ENCODE results near the gene C11orf21.
A peak's percentile ranks its signal among the peaks of the same experiment; 100 is the strongest.

Gene C11orf21

GRCh38 chr11:2304506-2305139 lies 2.9 kb upstream of the C11orf21 start:
- Histone ChIP-seq H3K9ac (ENCODE audit: low read length) (peak overlapping the region; percentile 53), H3K9me3 (ENCODE audit: control insufficient read depth, low read length) (no peaks in the 10 kb centered on the region), H3K4me3 (ENCODE audit: low read length) (no peak overlapping the region), H3K27me3 (ENCODE audit: control insufficient read depth, insufficient read depth, low read length) (no peaks in the 10 kb centered on the region), H3K4me1 (ENCODE audit: control insufficient read depth, insufficient read depth, low read length) (peaks cover 25% of the 10 kb centered on the region), H3K36me3 (ENCODE audit: control insufficient read depth, insufficient read depth, low read length) (no peaks in the 10 kb centered on the region)

- H3K9ac ChIP-seq (ENCODE audit: low read length) = no peak overlapping the region
- peaks cover 25% of the 10 kb centered on the region for H3K4me1 ChIP-seq (ENCODE audit: control insufficient read depth, insufficient read depth, low read length)
- H3K27me3 ChIP-seq (ENCODE audit: control insufficient read depth, insufficient read depth, low read length) = no peaks in the 10 kb centered on the region
- H3K4me3 ChIP-seq (ENCODE audit: low read length) = no peak overlapping the region
- no peaks in the 10 kb centered on the region for H3K36me3 ChIP-seq (ENCODE audit: control insufficient read depth, insufficient read depth, low read length)
- no peaks in the 10 kb centered on the region for H3K9me3 ChIP-seq (ENCODE audit: control insufficient read depth, low read length)
Measured at GRCh38 chr11:2303627-2304505, 2.1 kb upstream of the C11orf21 start.

GRCh38 chr11:2302896-2303626 lies 1.3 kb upstream of the C11orf21 start:
- Histone ChIP-seq H3K4me3 (ENCODE audit: low read length) (no peak overlapping the region), H3K4me1 (ENCODE audit: control insufficient read depth, insufficient read depth, low read length) (peaks cover 25% of the 10 kb centered on the region), H3K9ac (ENCODE audit: low read length) (no peak overlapping the region)

GRCh38 chr11:2302306-2302895 lies 683 bp upstream of the C11orf21 start:
- H3K9ac ChIP-seq (ENCODE audit: low read length) = no peak overlapping the region
- no peaks in the 10 kb centered on the region for H3K36me3 ChIP-seq (ENCODE audit: control insufficient read depth, insufficient read depth, low read length)
- H3K9me3 ChIP-seq (ENCODE audit: control insufficient read depth, low read length) = no peaks in the 10 kb centered on the region
- H3K27me3 ChIP-seq (ENCODE audit: control insufficient read depth, insufficient read depth, low read length) = no peaks in the 10 kb centered on the region
- H3K4me1 ChIP-seq (ENCODE audit: control insufficient read depth, insufficient read depth, low read length) = peaks cover 25% of the 10 kb centered on the region
- H3K4me3 ChIP-seq (ENCODE audit: low read length) = no peak overlapping the region

More at GRCh38 chr11:2302896-2303626, 1.3 kb upstream of the C11orf21 start:
- Histone ChIP-seq H3K36me3 (ENCODE audit: control insufficient read depth, insufficient read depth, low read length) (no peaks in the 10 kb centered on the region), H3K27me3 (ENCODE audit: control insufficient read depth, insufficient read depth, low read length) (no peaks in the 10 kb centered on the region), H3K9me3 (ENCODE audit: control insufficient read depth, low read length) (no peaks in the 10 kb centered on the region)

GRCh38 chr11:2300936-2301630 lies 635 bp downstream of the C11orf21 start:
- Histone ChIP-seq H3K9me3 (ENCODE audit: control insufficient read depth, low read length) (no peaks in the 10 kb centered on the region), H3K4me1 (ENCODE audit: control insufficient read depth, insufficient read depth, low read length) (peaks cover 25% of the 10 kb centered on the region), H3K9ac (ENCODE audit: low read length) (no peak overlapping the region), H3K27me3 (ENCODE audit: control insufficient read depth, insufficient read depth, low read length) (no peaks in the 10 kb centered on the region), H3K4me3 (ENCODE audit: low read length) (no peak overlapping the region), H3K36me3 (ENCODE audit: control insufficient read depth, insufficient read depth, low read length) (no peaks in the 10 kb centered on the region)

- Histone ChIP-seq H3K36me3 (ENCODE audit: control insufficient read depth, insufficient read depth, low read length) (no peaks in the 10 kb centered on the region), H3K27me3 (ENCODE audit: control insufficient read depth, insufficient read depth, low read length) (no peaks in the 10 kb centered on the region), H3K9me3 (ENCODE audit: control insufficient read depth, low read length) (no peaks in the 10 kb centered on the region), H3K4me3 (ENCODE audit: low read length) (no peak overlapping the region), H3K9ac (ENCODE audit: low read length) (no peak overlapping the region), H3K4me1 (ENCODE audit: control insufficient read depth, insufficient read depth, low read length) (peaks cover 19% of the 10 kb centered on the region)
Measured at GRCh38 chr11:2300290-2300935, 1.3 kb downstream of the C11orf21 start.

GRCh38 chr11:2299773-2300172 lies 1.9 kb downstream of the C11orf21 start:
- Histone ChIP-seq H3K9me3 (ENCODE audit: control insufficient read depth, low read length) (no peaks in the 10 kb centered on the region), H3K9ac (ENCODE audit: low read length) (no peak overlapping the region), H3K4me3 (ENCODE audit: low read length) (no peak overlapping the region), H3K27me3 (ENCODE audit: control insufficient read depth, insufficient read depth, low read length) (no peaks in the 10 kb centered on the region), H3K4me1 (ENCODE audit: control insufficient read depth, insufficient read depth, low read length) (peaks cover 12% of the 10 kb centered on the region), H3K36me3 (ENCODE audit: control insufficient read depth, insufficient read depth, low read length) (no peaks in the 10 kb centered on the region)

GRCh38 chr11:2298795-2299761 lies 2.6 kb downstream of the C11orf21 start:
- no peaks in the 10 kb centered on the region for H3K36me3 ChIP-seq (ENCODE audit: control insufficient read depth, insufficient read depth, low read length)
- H3K9me3 ChIP-seq (ENCODE audit: control insufficient read depth, low read length) = no peaks in the 10 kb centered on the region
- H3K9ac ChIP-seq (ENCODE audit: low read length) = no peak overlapping the region
- no peaks in the 10 kb centered on the region for H3K27me3 ChIP-seq (ENCODE audit: control insufficient read depth, insufficient read depth, low read length)
- no peak overlapping the region for H3K4me3 ChIP-seq (ENCODE audit: low read length)
- peaks cover 6% of the 10 kb centered on the region for H3K4me1 ChIP-seq (ENCODE audit: control insufficient read depth, insufficient read depth, low read length)

- Histone ChIP-seq H3K36me3 (ENCODE audit: control insufficient read depth, insufficient read depth, low read length) (no peaks in the 10 kb centered on the region), H3K4me3 (ENCODE audit: low read length) (no peak overlapping the region), H3K9me3 (ENCODE audit: control insufficient read depth, low read length) (no peaks in the 10 kb centered on the region), H3K9ac (ENCODE audit: low read length) (no peak overlapping the region), H3K4me1 (ENCODE audit: control insufficient read depth, insufficient read depth, low read length) (peaks cover under 1% of the 10 kb centered on the region), H3K27me3 (ENCODE audit: control insufficient read depth, insufficient read depth, low read length) (no peaks in the 10 kb centered on the region)
Measured at GRCh38 chr11:2298131-2298794, 3.5 kb downstream of the C11orf21 start.

GRCh38 chr11:2297623-2298030 lies 4.1 kb downstream of the C11orf21 start:
- Histone ChIP-seq H3K4me3 (ENCODE audit: low read length) (no peak overlapping the region), H3K9me3 (ENCODE audit: control insufficient read depth, low read length) (no peaks in the 10 kb centered on the region), H3K9ac (ENCODE audit: low read length) (no peak overlapping the region), H3K4me1 (ENCODE audit: control insufficient read depth, insufficient read depth, low read length) (no peaks in the 10 kb centered on the region), H3K27me3 (ENCODE audit: control insufficient read depth, insufficient read depth, low read length) (no peaks in the 10 kb centered on the region), H3K36me3 (ENCODE audit: control insufficient read depth, insufficient read depth, low read length) (no peaks in the 10 kb centered on the region)
